GM23338 (cell line): ENCODE results near the gene HS6ST2.

Experiments
- CREB1 ChIP-seq: fragments of 250-450 bp; sonication (Bioruptor Pico); IDR thresholded peaks from 2 replicates; pipeline ENCODE4 v1.5.0; 2020; ENCODE audit warnings: low read depth, mild to moderate bottlenecking, moderate library complexity
- EZH2 ChIP-seq: fragments of 200-600 bp; sonication (generic); IDR thresholded peaks from one replicate; pipeline ENCODE4 v1.8.0; 2017; ENCODE audit warnings: antibody characterized with exemption, mild to moderate bottlenecking, low read depth; ENCODE audit not compliant: unreplicated experiment
- EZH2phosphoT487 ChIP-seq: fragments of 200-600 bp; sonication (generic); IDR thresholded peaks from one replicate; pipeline ENCODE4 v1.8.1; 2018; ENCODE audit warnings: antibody characterized with exemption; ENCODE audit not compliant: unreplicated experiment
- JUNB ChIP-seq: IDR thresholded peaks from one replicate; pipeline ENCODE4 v1.6.1; 2016; ENCODE audit warnings: antibody characterized with exemption; ENCODE audit not compliant: unreplicated experiment
- NANOG ChIP-seq: IDR thresholded peaks from 2 replicates; pipeline ENCODE4 v1.6.1; 2016; ENCODE audit warnings: antibody characterized with exemption, borderline replicate concordance
- POLR2AphosphoS5 ChIP-seq: IDR thresholded peaks from 2 replicates; pipeline ENCODE4 v1.6.1; 2016; ENCODE audit warnings: antibody characterized with exemption, low read depth
- STAT1 ChIP-seq: IDR thresholded peaks from one replicate; pipeline ENCODE4 v1.6.1; 2016; ENCODE audit warnings: antibody characterized with exemption; ENCODE audit not compliant: unreplicated experiment
- ZNF114 ChIP-seq: fragments of 250-450 bp; sonication (Bioruptor Pico); IDR thresholded peaks from 2 replicates; pipeline ENCODE4 v1.5.0; 2020; ENCODE audit warnings: mild to moderate bottlenecking, moderate library complexity
- ZNF331 ChIP-seq: fragments of 250-450 bp; sonication (Bioruptor Pico); IDR thresholded peaks from 2 replicates; pipeline ENCODE4 v1.5.0; 2020; ENCODE audit warnings: low read depth, mild to moderate bottlenecking, moderate library complexity
- TF ChIP-seq, protein P1 (sequence below), 2 experiments: fragments of 200-600 bp in 1 of 2; sonication (generic) in 1 of 2; conservative IDR thresholded peaks; 2 replicates each; pipeline versions ENCODE4 v1.5.1 to v1.6.1; 2016 to 2017; ENCODE audit warnings: antibody characterized with exemption in 2 of 2, low read depth in 2 of 2, mild to moderate bottlenecking in 2 of 2, moderate library complexity in 1 of 2
- TF ChIP-seq, protein P2 (sequence below): IDR thresholded peaks from one replicate; pipeline ENCODE4 v1.6.1; 2018; ENCODE audit warnings: antibody characterized with exemption; ENCODE audit not compliant: unreplicated experiment
- TF ChIP-seq, protein P3 (sequence below): IDR thresholded peaks from 2 replicates; pipeline ENCODE4 v1.6.1; 2016; ENCODE audit warnings: antibody characterized with exemption
- TF ChIP-seq, protein P4 (sequence below): fragments of 250-450 bp; sonication (Bioruptor Pico); IDR thresholded peaks from 2 replicates; pipeline ENCODE4 v1.5.0; 2020; ENCODE audit warnings: mild to moderate bottlenecking, moderate library complexity

DNA sequence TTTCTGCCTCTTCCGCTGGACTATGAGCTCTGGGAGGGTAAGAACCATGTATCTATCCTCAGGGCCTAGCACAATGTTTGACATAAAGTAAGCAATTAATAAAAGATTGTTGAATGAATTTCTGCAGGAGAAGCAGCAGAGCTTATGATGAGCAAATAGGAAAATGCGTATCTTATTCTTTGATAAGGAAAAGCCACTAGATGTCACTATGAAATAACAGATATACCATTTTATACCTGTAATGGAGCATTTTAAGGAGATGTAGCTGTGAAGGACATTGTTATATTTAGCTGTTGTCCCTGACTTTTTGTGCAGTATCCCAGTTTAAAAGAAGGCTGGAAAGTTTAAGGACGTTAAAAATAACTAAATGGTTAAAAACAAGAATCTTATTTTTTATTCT, 322.3 kb downstream of the HS6ST2 start:
- TF ChIP-seq JUNB (no peak), EZH2 (no peak), POLR2AphosphoS5 (no peak), EZH2phosphoT487 (no peak), STAT1 (no peak), ZNF114 (CRISPR knock-in tag) (no peak), NANOG (no peak), CREB1 (no peak), ZNF331 (CRISPR knock-in tag) (no peak)
- TF ChIP-seq, protein P1, sequence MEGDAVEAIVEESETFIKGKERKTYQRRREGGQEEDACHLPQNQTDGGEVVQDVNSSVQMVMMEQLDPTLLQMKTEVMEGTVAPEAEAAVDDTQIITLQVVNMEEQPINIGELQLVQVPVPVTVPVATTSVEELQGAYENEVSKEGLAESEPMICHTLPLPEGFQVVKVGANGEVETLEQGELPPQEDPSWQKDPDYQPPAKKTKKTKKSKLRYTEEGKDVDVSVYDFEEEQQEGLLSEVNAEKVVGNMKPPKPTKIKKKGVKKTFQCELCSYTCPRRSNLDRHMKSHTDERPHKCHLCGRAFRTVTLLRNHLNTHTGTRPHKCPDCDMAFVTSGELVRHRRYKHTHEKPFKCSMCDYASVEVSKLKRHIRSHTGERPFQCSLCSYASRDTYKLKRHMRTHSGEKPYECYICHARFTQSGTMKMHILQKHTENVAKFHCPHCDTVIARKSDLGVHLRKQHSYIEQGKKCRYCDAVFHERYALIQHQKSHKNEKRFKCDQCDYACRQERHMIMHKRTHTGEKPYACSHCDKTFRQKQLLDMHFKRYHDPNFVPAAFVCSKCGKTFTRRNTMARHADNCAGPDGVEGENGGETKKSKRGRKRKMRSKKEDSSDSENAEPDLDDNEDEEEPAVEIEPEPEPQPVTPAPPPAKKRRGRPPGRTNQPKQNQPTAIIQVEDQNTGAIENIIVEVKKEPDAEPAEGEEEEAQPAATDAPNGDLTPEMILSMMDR (conservative IDR thresholded peaks at IDR 0.05; ENCODE audit: low read depth in 2 of 2), result peak; percentile 16 to 22; a peak in 2 of 4 replicates
- TF ChIP-seq, protein P2, sequence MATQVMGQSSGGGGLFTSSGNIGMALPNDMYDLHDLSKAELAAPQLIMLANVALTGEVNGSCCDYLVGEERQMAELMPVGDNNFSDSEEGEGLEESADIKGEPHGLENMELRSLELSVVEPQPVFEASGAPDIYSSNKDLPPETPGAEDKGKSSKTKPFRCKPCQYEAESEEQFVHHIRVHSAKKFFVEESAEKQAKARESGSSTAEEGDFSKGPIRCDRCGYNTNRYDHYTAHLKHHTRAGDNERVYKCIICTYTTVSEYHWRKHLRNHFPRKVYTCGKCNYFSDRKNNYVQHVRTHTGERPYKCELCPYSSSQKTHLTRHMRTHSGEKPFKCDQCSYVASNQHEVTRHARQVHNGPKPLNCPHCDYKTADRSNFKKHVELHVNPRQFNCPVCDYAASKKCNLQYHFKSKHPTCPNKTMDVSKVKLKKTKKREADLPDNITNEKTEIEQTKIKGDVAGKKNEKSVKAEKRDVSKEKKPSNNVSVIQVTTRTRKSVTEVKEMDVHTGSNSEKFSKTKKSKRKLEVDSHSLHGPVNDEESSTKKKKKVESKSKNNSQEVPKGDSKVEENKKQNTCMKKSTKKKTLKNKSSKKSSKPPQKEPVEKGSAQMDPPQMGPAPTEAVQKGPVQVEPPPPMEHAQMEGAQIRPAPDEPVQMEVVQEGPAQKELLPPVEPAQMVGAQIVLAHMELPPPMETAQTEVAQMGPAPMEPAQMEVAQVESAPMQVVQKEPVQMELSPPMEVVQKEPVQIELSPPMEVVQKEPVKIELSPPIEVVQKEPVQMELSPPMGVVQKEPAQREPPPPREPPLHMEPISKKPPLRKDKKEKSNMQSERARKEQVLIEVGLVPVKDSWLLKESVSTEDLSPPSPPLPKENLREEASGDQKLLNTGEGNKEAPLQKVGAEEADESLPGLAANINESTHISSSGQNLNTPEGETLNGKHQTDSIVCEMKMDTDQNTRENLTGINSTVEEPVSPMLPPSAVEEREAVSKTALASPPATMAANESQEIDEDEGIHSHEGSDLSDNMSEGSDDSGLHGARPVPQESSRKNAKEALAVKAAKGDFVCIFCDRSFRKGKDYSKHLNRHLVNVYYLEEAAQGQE, result no peak
- TF ChIP-seq, protein P3, sequence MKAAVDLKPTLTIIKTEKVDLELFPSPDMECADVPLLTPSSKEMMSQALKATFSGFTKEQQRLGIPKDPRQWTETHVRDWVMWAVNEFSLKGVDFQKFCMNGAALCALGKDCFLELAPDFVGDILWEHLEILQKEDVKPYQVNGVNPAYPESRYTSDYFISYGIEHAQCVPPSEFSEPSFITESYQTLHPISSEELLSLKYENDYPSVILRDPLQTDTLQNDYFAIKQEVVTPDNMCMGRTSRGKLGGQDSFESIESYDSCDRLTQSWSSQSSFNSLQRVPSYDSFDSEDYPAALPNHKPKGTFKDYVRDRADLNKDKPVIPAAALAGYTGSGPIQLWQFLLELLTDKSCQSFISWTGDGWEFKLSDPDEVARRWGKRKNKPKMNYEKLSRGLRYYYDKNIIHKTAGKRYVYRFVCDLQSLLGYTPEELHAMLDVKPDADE, result no peak
- TF ChIP-seq, protein P4, sequence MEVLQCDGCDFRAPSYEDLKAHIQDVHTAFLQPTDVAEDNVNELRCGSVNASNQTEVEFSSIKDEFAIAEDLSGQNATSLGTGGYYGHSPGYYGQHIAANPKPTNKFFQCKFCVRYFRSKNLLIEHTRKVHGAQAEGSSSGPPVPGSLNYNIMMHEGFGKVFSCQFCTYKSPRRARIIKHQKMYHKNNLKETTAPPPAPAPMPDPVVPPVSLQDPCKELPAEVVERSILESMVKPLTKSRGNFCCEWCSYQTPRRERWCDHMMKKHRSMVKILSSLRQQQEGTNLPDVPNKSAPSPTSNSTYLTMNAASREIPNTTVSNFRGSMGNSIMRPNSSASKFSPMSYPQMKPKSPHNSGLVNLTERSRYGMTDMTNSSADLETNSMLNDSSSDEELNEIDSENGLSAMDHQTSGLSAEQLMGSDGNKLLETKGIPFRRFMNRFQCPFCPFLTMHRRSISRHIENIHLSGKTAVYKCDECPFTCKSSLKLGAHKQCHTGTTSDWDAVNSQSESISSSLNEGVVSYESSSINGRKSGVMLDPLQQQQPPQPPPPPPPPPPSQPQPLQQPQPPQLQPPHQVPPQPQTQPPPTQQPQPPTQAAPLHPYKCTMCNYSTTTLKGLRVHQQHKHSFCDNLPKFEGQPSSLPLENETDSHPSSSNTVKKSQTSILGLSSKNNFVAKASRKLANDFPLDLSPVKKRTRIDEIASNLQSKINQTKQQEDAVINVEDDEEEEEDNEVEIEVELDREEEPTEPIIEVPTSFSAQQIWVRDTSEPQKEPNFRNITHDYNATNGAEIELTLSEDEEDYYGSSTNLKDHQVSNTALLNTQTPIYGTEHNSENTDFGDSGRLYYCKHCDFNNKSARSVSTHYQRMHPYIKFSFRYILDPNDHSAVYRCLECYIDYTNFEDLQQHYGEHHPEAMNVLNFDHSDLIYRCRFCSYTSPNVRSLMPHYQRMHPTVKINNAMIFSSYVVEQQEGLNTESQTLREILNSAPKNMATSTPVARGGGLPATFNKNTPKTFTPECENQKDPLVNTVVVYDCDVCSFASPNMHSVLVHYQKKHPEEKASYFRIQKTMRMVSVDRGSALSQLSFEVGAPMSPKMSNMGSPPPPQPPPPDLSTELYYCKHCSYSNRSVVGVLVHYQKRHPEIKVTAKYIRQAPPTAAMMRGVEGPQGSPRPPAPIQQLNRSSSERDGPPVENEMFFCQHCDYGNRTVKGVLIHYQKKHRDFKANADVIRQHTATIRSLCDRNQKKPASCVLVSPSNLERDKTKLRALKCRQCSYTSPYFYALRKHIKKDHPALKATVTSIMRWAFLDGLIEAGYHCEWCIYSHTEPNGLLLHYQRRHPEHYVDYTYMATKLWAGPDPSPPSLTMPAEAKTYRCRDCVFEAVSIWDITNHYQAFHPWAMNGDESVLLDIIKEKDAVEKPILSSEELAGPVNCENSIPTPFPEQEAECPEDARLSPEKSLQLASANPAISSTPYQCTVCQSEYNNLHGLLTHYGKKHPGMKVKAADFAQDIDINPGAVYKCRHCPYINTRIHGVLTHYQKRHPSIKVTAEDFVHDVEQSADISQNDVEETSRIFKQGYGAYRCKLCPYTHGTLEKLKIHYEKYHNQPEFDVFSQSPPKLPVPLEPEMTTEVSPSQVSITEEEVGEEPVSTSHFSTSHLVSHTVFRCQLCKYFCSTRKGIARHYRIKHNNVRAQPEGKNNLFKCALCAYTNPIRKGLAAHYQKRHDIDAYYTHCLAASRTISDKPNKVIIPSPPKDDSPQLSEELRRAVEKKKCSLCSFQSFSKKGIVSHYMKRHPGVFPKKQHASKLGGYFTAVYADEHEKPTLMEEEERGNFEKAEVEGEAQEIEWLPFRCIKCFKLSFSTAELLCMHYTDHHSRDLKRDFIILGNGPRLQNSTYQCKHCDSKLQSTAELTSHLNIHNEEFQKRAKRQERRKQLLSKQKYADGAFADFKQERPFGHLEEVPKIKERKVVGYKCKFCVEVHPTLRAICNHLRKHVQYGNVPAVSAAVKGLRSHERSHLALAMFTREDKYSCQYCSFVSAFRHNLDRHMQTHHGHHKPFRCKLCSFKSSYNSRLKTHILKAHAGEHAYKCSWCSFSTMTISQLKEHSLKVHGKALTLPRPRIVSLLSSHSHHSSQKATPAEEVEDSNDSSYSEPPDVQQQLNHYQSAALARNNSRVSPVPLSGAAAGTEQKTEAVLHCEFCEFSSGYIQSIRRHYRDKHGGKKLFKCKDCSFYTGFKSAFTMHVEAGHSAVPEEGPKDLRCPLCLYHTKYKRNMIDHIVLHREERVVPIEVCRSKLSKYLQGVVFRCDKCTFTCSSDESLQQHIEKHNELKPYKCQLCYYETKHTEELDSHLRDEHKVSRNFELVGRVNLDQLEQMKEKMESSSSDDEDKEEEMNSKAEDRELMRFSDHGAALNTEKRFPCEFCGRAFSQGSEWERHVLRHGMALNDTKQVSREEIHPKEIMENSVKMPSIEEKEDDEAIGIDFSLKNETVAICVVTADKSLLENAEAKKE (CRISPR knock-in tag), result no peak
